GM20000 (cell line): ENCODE results near the gene MPV17L2.

Experiments used
- DNase-seq: peaks from one replicate; pipeline ENCODE4 v3.0.0; 2012; ENCODE audit warnings: low spot score
- CTCF ChIP-seq: IDR thresholded peaks from 2 replicates; pipeline ENCODE4 v1.5.1; 2012; ENCODE audit warnings: mild to moderate bottlenecking, control low read depth; ENCODE audit errors: extremely low read depth, missing control alignments

Gene MPV17L2

GRCh38 chr19:18211683-18212082 lies 18.7 kb downstream of the MPV17L2 start:
- no peak for TF ChIP-seq CTCF
- DNase-seq: no peak

- no peak for TF ChIP-seq CTCF
- DNase-seq: no peak
These were observed 21.9 kb downstream of the MPV17L2 start for GRCh38 chr19:18214779-18215433.

- no peak for DNase-seq
- TF ChIP-seq CTCF: no peak
These were observed 23.8 kb downstream of the MPV17L2 start for GRCh38 chr19:18216789-18217188.

- no peak for DNase-seq
- no peak for TF ChIP-seq CTCF
These were observed 25.1 kb downstream of the MPV17L2 start for GRCh38 chr19:18218159-18218558.

GRCh38 chr19:18218600-18218999 lies 25.6 kb downstream of the MPV17L2 start:
- no peak for DNase-seq
- TF ChIP-seq CTCF: no peak

GRCh38 chr19:18219911-18220631 lies 27.1 kb downstream of the MPV17L2 start:
- no peak for DNase-seq
- no peak for TF ChIP-seq CTCF

GRCh38 chr19:18220632-18221275 lies 27.7 kb downstream of the MPV17L2 start:
- TF ChIP-seq CTCF: no peak
- no peak for DNase-seq
